HepG2 (cell line): ENCODE results near the gene TARP.

Source experiments
- ATAC-seq: fragments of 200-7000 bp; cut with Tn5 transposase; 3 replicates; pipeline ENCODE4 v1.9.1; 2020; ENCODE audit warnings: mild to moderate bottlenecking, moderate library complexity
- BruUV-seq: library from RNA; stranded (reverse); fragments of 400-500 nt; replicated peaks from 2 replicates; lab custom pipeline; 2021; lab: Mats Ljungman, UMichigan
- CTCF ChIA-PET: fragments of 300-600 bp; formaldehyde crosslinking; extraction: SDS; loops from one replicate; lab custom pipeline; 2021; ENCODE audit warnings: low total read pairs, inconsistent platforms, low intra/inter-chr PET ratio; lab: Yijun Ruan, JAX
- POLR2A ChIA-PET: fragments of 350-600 bp; sonication (Branson Sonifier 250); formaldehyde crosslinking; loops from one replicate; lab custom pipeline; 2020; ENCODE audit warnings: antibody characterized with exemption, inconsistent platforms; lab: Yijun Ruan, JAX
- DNase-seq: peaks from one replicate; pipeline ENCODE4 v3.0.0-alpha.2; 2015; ENCODE audit warnings: low spot score
- FAIRE-seq: peaks from 3 replicates; lab custom pipeline; 2011; peaks lifted over from hg19 to GRCh38; lab: Jason Lieb, UNC
- H2AFZ ChIP-seq: one replicate; pipeline ENCODE4 v1.6.1; 2011; ENCODE audit warnings: low read length, inconsistent platforms
- H3K27ac ChIP-seq: fragments of 300-600 bp; 3 replicates; pipeline ENCODE4 v1.8.0; 2011; ENCODE audit warnings: mixed run types, mild to moderate bottlenecking, mixed read lengths, low read length, inconsistent platforms; ENCODE audit not compliant: insufficient read depth; ENCODE audit errors: extremely low read length
- H3K27me3 ChIP-seq, 2 experiments: fragments of 200-600 bp in 1 of 2; 2 replicates in 1 of 2; 3 replicates in 1 of 2; pipeline versions ENCODE4 v1.6.0 to v1.8.0; 2011; ENCODE audit warnings: low read length in 2 of 2, mild to moderate bottlenecking in 2 of 2, moderate library complexity in 2 of 2, inconsistent platforms in 1 of 2; ENCODE audit not compliant: insufficient read depth in 2 of 2, control insufficient read depth in 1 of 2
- H3K36me3 ChIP-seq, 2 experiments: fragments of 200-600 bp in 1 of 2; replicated peaks in 1 of 2; 2 replicates in 1 of 2; 3 replicates in 1 of 2; pipeline versions ENCODE4 v1.5.1 to v1.8.0; 2011; ENCODE audit warnings: low read length in 2 of 2, inconsistent platforms in 1 of 2; ENCODE audit not compliant: insufficient read depth in 2 of 2, control insufficient read depth in 1 of 2
- H3K4me1 ChIP-seq: 2 replicates; pipeline ENCODE4 v1.5.1; 2012; ENCODE audit warnings: low read length, inconsistent platforms; ENCODE audit not compliant: insufficient read depth
- H3K4me2 ChIP-seq: 2 replicates; pipeline ENCODE4 v1.6.0; 2011; ENCODE audit warnings: low read depth, low read length, inconsistent platforms
- H3K4me3 ChIP-seq, 3 experiments: fragments of 200-600 bp in 1 of 3; sonication (generic), shearing (Covaris generic) in 1 of 3; replicated peaks in 1 of 3; 2 replicates each; pipeline ENCODE4 v1.5.1; 2011 to 2016; ENCODE audit warnings: low read length in 3 of 3, inconsistent platforms in 2 of 3, low read depth in 2 of 3, mild to moderate bottlenecking in 2 of 3, control low read depth in 1 of 3, mixed read lengths in 1 of 3; ENCODE audit not compliant: insufficient read depth in 1 of 3
- H3K79me2 ChIP-seq: one replicate; pipeline ENCODE4 v1.6.1; 2011; ENCODE audit warnings: low read length, inconsistent platforms; ENCODE audit not compliant: insufficient read depth
- H3K9ac ChIP-seq: 2 replicates; pipeline ENCODE4 v1.6.0; 2011; ENCODE audit warnings: mild to moderate bottlenecking, low read depth, low read length, inconsistent platforms; ENCODE audit not compliant: insufficient read depth
- H3K9me3 ChIP-seq: 2 replicates; pipeline ENCODE4 v1.5.1; 2012; ENCODE audit warnings: mild to moderate bottlenecking, low read length
- H4K20me1 ChIP-seq: 2 replicates; pipeline ENCODE4 v1.6.0; 2011; ENCODE audit warnings: inconsistent platforms, mild to moderate bottlenecking, low read length, moderate library complexity; ENCODE audit not compliant: insufficient read depth
- CC2D1A ChIP-seq: sonication (generic); formaldehyde crosslinking; IDR thresholded peaks from 2 replicates; pipeline ENCODE4 v1.8.1; 2023; ENCODE audit warnings: mild to moderate bottlenecking, missing genetic modification reagents
- GTF2F1 ChIP-seq: fragments of 150-350 bp; IDR thresholded peaks from 2 replicates; pipeline ENCODE4 v1.6.1; 2014; ENCODE audit warnings: low read length
- HOXA7 ChIP-seq: sonication (generic); formaldehyde crosslinking; IDR thresholded peaks from 2 replicates; pipeline ENCODE4 v1.8.1; 2022; ENCODE audit warnings: mild to moderate bottlenecking, missing genetic modification reagents, moderate library complexity
- JDP2 ChIP-seq: sonication (generic); formaldehyde crosslinking; IDR thresholded peaks from 2 replicates; pipeline ENCODE4 v1.8.1; 2022; ENCODE audit warnings: missing genetic modification reagents, borderline replicate concordance
- REPIN1 ChIP-seq: sonication (generic); formaldehyde crosslinking; IDR thresholded peaks from 2 replicates; pipeline ENCODE4 v1.8.0; 2022; ENCODE audit warnings: missing genetic modification reagents, low read depth, mild to moderate bottlenecking, borderline replicate concordance
- STAG1 ChIP-seq: sonication (generic); formaldehyde crosslinking; IDR thresholded peaks from 2 replicates; pipeline ENCODE4 v1.4.0; 2020; ENCODE audit warnings: missing genetic modification reagents
- SUZ12 ChIP-seq: fragments of 150-350 bp; IDR thresholded peaks from 2 replicates; pipeline ENCODE4 v1.6.1; 2014; ENCODE audit warnings: low read depth, low read length
- ZNF264 ChIP-seq: sonication (generic); formaldehyde crosslinking; IDR thresholded peaks from 2 replicates; pipeline ENCODE4 v1.4.0; 2020; ENCODE audit warnings: missing genetic modification reagents
- ZSCAN21 ChIP-seq: sonication (generic); formaldehyde crosslinking; IDR thresholded peaks from 2 replicates; pipeline ENCODE4 v1.8.0; 2022; ENCODE audit warnings: mild to moderate bottlenecking, missing genetic modification reagents, moderate library complexity, borderline replicate concordance
- ZSCAN22 ChIP-seq: sonication (generic); formaldehyde crosslinking; IDR thresholded peaks from 2 replicates; pipeline ENCODE4 v1.4.0; 2020; ENCODE audit warnings: mild to moderate bottlenecking, missing genetic modification reagents
- ZSCAN30 ChIP-seq: sonication (generic); formaldehyde crosslinking; IDR thresholded peaks from 2 replicates; pipeline ENCODE4 v1.5.0; 2020; ENCODE audit warnings: mild to moderate bottlenecking, missing genetic modification reagents
- WGBS: methylation state at CpG from one replicate; pipeline ENCODE4 v1.1.6; 2017; ENCODE audit warnings: low lambda C conversion rate; 5-methylcytosine and 5-hydroxymethylcytosine counted together
- in situ Hi-C: cut with HindIII; loops from 2 replicates; pipeline ENCODE4 v1.10.0; 2017; ENCODE audit warnings: low pct_unique_long_range_greater_than_20kb; ENCODE audit not compliant: extremely low pct_ligation_motif_present
- intact Hi-C: fragments of 100-400 bp; cut with micrococcal nuclease; formaldehyde crosslinking; loops from one replicate; pipeline ENCODE4 v1.10.0; 2022; ENCODE audit not compliant: unreplicated experiment
- TF ChIP-seq, protein P1 (sequence below): sonication (generic); formaldehyde crosslinking; IDR thresholded peaks from 2 replicates; pipeline ENCODE4 v1.5.1; 2020; ENCODE audit warnings: missing genetic modification reagents, mild to moderate bottlenecking, borderline replicate concordance
- TF ChIP-seq, protein P2 (sequence below), 2 experiments: sonication (generic) in 1 of 2; formaldehyde crosslinking in 1 of 2; IDR thresholded peaks; 2 replicates each; pipeline versions ENCODE4 v1.4.0 to v1.6.1; 2016 to 2020; ENCODE audit warnings: borderline replicate concordance in 1 of 2, low read depth in 1 of 2, mild to moderate bottlenecking in 1 of 2, missing genetic modification reagents in 1 of 2
- TF ChIP-seq, protein P3 (sequence below), 2 experiments: sonication (generic) in 1 of 2; formaldehyde crosslinking in 1 of 2; IDR thresholded peaks; 2 replicates each; pipeline versions ENCODE4 v1.4.0 to v1.6.1; 2018 to 2020; ENCODE audit warnings: missing genetic modification reagents in 2 of 2, borderline replicate concordance in 1 of 2, low read depth in 1 of 2, mild to moderate bottlenecking in 1 of 2, missing biosample characterization in 1 of 2
- TF ChIP-seq, protein P4 (sequence below): sonication (generic); formaldehyde crosslinking; IDR thresholded peaks from 2 replicates; pipeline ENCODE4 v1.4.0; 2020; ENCODE audit warnings: missing genetic modification reagents, borderline replicate concordance

The TARP gene

DNA sequence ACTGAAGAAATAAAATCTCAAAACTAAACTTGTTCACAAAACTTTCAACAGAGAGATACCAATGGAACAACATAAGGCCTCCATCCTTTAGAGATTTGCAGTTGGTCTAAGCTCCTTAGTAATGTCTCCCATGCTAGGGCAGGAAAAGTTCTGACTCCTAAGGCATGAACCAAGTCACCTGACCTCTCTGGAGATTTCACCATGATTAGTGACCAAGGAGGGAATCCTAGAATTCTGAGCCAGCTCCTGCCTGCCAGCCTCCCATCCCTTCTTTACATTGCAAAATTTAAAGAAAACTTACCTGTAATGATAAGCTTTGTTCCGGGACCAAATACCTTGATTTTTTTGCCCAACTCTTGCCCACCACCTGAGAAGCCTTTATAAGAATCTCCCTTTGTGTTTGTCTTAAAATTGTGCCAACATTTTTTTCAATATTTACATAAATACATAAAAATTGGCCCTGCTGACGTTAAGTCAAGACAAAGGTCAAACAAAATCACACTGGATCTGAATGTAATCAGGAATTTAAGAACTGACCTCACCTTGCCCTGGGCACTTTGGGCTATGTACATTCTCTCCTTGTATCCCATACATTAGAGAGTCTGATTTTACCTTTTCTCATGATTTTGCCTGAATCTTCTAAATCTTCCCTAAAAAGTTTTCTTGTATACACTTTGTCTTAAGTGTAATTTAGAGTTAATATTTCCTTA, at the start of gene TARP:
TARP (minus strand) TSS at position 351 of the 710 bp plus-strand sequence.
- Histone ChIP-seq H3K36me3 (no peaks in the 10 kb centered on the region), H3K79me2 (no peaks in the 10 kb centered on the region), H3K4me1 (no peaks in the 10 kb centered on the region), H3K27ac (no peak within 1 kb of the TSS), H3K27me3 (no peaks in the 10 kb centered on the region), H3K9ac (no peak within 1 kb of the TSS), H2AFZ (no peak within 1 kb of the TSS), H3K4me2 (no peak within 1 kb of the TSS), H3K4me3 (no peak within 1 kb of the TSS), H4K20me1 (no peaks in the 10 kb centered on the region), H3K9me3 (no peaks in the 10 kb centered on the region)
- CTCF ChIA-PET = no interaction called here
- ATAC-seq = no peak
- WGBS = 2% methylated on average over 2 of the region's 2 CpGs
- DNase-seq = no peak
- in situ Hi-C loops (no loop called here), intact Hi-C loops (no loop called here)
- FAIRE-seq = no peak
- BruUV-seq = no TSS peak
- POLR2A ChIA-PET = no interaction called here
- TF ChIP-seq REPIN1 (CRISPR knock-in tag) (no peak), ZSCAN30 (CRISPR knock-in tag) (no peak), HOXA7 (no peak), ZNF264 (CRISPR knock-in tag) (no peak), CC2D1A (CRISPR knock-in tag) (no peak), STAG1 (no peak), GTF2F1 (no peak), ZSCAN21 (CRISPR knock-in tag) (no peak), ZSCAN22 (no peak), SUZ12 (no peak), JDP2 (CRISPR knock-in tag) (no peak)
- TF ChIP-seq, protein P1, sequence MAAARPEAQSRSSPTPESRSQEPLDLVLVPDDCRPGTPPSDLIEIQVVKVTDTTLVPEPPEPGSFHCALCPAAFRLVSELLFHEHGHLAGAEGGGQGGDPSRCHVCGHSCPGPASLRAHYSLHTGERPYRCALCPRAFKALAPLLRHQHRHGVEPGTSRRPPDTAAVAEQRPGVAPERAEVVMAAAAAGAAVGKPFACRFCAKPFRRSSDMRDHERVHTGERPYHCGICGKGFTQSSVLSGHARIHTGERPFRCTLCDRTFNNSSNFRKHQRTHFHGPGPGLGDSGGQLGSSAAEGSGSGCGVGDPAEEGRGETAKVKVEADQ (CRISPR knock-in tag) = no peak
- TF ChIP-seq, protein P2, sequence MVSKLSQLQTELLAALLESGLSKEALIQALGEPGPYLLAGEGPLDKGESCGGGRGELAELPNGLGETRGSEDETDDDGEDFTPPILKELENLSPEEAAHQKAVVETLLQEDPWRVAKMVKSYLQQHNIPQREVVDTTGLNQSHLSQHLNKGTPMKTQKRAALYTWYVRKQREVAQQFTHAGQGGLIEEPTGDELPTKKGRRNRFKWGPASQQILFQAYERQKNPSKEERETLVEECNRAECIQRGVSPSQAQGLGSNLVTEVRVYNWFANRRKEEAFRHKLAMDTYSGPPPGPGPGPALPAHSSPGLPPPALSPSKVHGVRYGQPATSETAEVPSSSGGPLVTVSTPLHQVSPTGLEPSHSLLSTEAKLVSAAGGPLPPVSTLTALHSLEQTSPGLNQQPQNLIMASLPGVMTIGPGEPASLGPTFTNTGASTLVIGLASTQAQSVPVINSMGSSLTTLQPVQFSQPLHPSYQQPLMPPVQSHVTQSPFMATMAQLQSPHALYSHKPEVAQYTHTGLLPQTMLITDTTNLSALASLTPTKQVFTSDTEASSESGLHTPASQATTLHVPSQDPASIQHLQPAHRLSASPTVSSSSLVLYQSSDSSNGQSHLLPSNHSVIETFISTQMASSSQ (IDR thresholded peaks at IDR 0.05; ENCODE audit: low read depth) = no peak
- TF ChIP-seq, protein P2 (CRISPR knock-in tag; IDR thresholded peaks at IDR 0.05; ENCODE audit: borderline replicate concordance) = no peak
- TF ChIP-seq, protein P3, sequence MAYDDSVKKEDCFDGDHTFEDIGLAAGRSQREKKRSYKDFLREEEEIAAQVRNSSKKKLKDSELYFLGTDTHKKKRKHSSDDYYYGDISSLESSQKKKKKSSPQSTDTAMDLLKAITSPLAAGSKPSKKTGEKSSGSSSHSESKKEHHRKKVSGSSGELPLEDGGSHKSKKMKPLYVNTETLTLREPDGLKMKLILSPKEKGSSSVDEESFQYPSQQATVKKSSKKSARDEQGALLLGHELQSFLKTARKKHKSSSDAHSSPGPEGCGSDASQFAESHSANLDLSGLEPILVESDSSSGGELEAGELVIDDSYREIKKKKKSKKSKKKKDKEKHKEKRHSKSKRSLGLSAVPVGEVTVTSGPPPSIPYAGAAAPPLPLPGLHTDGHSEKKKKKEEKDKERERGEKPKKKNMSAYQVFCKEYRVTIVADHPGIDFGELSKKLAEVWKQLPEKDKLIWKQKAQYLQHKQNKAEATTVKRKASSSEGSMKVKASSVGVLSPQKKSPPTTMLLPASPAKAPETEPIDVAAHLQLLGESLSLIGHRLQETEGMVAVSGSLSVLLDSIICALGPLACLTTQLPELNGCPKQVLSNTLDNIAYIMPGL (CRISPR knock-in tag; IDR thresholded peaks at IDR 0.05; ENCODE audit: borderline replicate concordance in 1 of 2, low read depth in 1 of 2) = no peak
- TF ChIP-seq, protein P4, sequence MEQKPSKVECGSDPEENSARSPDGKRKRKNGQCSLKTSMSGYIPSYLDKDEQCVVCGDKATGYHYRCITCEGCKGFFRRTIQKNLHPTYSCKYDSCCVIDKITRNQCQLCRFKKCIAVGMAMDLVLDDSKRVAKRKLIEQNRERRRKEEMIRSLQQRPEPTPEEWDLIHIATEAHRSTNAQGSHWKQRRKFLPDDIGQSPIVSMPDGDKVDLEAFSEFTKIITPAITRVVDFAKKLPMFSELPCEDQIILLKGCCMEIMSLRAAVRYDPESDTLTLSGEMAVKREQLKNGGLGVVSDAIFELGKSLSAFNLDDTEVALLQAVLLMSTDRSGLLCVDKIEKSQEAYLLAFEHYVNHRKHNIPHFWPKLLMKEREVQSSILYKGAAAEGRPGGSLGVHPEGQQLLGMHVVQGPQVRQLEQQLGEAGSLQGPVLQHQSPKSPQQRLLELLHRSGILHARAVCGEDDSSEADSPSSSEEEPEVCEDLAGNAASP = no peak
